BE2C (cell line): Measurements from ENCODE around the gene RIMS4.

Experiments used
- DNase-seq: peaks from one replicate; pipeline ENCODE4 v3.0.0-alpha.2; 2020
- H3K27me3 ChIP-seq: fragments of 250-450 bp; sonication (Bioruptor Pico); 2 replicates; pipeline ENCODE4 v1.5.1; 2020; ENCODE audit warnings: mild to moderate bottlenecking
- H3K36me3 ChIP-seq: fragments of 250-450 bp; sonication (Bioruptor Pico); 2 replicates; pipeline ENCODE4 v1.5.1; 2020; ENCODE audit warnings: mild to moderate bottlenecking
- H3K4me1 ChIP-seq: fragments of 250-450 bp; sonication (Bioruptor Pico); 2 replicates; pipeline ENCODE4 v1.5.1; 2020
- H3K4me3 ChIP-seq: 2 replicates; pipeline ENCODE4 v1.5.1; 2011; ENCODE audit warnings: low read depth, low read length
- H3K9me3 ChIP-seq: fragments of 250-450 bp; sonication (Bioruptor Pico); 2 replicates; pipeline ENCODE4 v1.5.1; 2020
- TF ChIP-seq, protein P1 (sequence below): IDR thresholded peaks from 2 replicates; pipeline ENCODE4 v1.5.1; 2012; ENCODE audit warnings: mild to moderate bottlenecking, low read depth, low read length

Gene RIMS4

DNA sequence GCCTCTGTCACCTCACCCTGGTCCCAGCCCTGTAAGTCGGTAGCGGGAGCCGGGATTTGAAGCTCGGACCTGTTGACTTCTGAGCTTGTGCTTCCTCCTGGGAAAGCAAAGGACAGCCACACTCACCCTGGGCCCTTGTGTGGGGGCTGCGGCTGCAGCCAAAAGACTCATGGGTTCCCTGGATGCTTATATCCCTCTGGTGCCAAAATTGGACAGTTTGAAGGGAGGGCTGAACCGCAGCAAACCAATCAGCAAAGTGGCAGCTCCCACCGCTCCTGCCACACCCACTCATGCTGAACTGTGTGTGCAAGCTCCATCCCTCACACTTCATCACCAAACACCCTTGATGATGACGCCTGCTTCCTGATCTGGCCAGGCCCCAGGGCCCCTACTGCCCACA, 99.1 kb downstream of the RIMS4 start:
- TF ChIP-seq, protein P1, sequence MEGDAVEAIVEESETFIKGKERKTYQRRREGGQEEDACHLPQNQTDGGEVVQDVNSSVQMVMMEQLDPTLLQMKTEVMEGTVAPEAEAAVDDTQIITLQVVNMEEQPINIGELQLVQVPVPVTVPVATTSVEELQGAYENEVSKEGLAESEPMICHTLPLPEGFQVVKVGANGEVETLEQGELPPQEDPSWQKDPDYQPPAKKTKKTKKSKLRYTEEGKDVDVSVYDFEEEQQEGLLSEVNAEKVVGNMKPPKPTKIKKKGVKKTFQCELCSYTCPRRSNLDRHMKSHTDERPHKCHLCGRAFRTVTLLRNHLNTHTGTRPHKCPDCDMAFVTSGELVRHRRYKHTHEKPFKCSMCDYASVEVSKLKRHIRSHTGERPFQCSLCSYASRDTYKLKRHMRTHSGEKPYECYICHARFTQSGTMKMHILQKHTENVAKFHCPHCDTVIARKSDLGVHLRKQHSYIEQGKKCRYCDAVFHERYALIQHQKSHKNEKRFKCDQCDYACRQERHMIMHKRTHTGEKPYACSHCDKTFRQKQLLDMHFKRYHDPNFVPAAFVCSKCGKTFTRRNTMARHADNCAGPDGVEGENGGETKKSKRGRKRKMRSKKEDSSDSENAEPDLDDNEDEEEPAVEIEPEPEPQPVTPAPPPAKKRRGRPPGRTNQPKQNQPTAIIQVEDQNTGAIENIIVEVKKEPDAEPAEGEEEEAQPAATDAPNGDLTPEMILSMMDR = no peak
- Histone ChIP-seq H3K4me1 (no peaks in the 10 kb centered on the region), H3K27me3 (no peaks in the 10 kb centered on the region), H3K4me3 (no peak overlapping the region), H3K9me3 (no peaks in the 10 kb centered on the region), H3K36me3 (no peaks in the 10 kb centered on the region)
- DNase-seq = no peak

- no peaks in the 10 kb centered on the region for H3K36me3 ChIP-seq
- no peak for DNase-seq
- H3K9me3 ChIP-seq = no peaks in the 10 kb centered on the region
- no peaks in the 10 kb centered on the region for H3K4me1 ChIP-seq
- H3K4me3 ChIP-seq = no peak overlapping the region
- TF ChIP-seq, protein P1 = no peak
- H3K27me3 ChIP-seq = no peaks in the 10 kb centered on the region
Measured at GRCh38 chr20:44709797-44710196, 100.5 kb downstream of the RIMS4 start.

- H3K4me1 ChIP-seq = no peaks in the 10 kb centered on the region
- H3K9me3 ChIP-seq = no peaks in the 10 kb centered on the region
- DNase-seq = no peak
- TF ChIP-seq, protein P1 = no peak
- no peak overlapping the region for H3K4me3 ChIP-seq
- no peaks in the 10 kb centered on the region for H3K36me3 ChIP-seq
- H3K27me3 ChIP-seq = no peaks in the 10 kb centered on the region
Measured at GRCh38 chr20:44709380-44709779, 101.0 kb downstream of the RIMS4 start.

DNA sequence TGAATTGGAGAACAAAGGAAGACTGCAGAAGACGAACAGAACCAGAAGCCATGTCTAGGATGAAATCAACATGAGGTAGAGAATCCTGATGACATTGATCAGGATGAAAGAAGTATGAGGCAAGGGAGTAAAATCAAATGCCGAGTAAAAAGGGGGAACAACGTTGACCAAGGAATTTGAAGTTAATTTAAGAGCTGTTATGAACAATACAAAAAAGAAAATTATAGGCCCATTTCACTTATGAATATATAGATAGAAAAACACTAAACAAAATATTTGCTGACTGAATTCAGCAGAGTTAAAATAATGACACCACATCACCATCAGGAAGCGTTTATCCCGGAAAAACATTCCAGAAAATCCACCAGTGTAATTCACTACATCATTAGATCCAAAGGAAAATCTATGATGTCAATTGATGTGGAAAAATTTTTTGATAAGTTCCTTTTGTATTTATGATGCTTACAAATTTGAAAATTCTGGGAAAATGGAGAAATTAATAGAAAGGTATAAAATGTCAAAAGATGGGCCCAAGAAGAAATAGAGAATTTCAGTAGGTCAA, 103.2 kb downstream of the RIMS4 start:
- no peaks in the 10 kb centered on the region for H3K36me3 ChIP-seq
- H3K4me1 ChIP-seq = no peaks in the 10 kb centered on the region; the same call in 1 of the 2 replicates
- no peaks in the 10 kb centered on the region for H3K9me3 ChIP-seq
- DNase-seq = no peak
- H3K4me3 ChIP-seq = no peak overlapping the region
- no peaks in the 10 kb centered on the region for H3K27me3 ChIP-seq
- TF ChIP-seq, protein P1 = no peak

- DNase-seq = no peak
- H3K27me3 ChIP-seq = no peaks in the 10 kb centered on the region
- TF ChIP-seq, protein P1 = no peak
- no peaks in the 10 kb centered on the region for H3K36me3 ChIP-seq
- H3K9me3 ChIP-seq = no peaks in the 10 kb centered on the region
- no peaks in the 10 kb centered on the region; the same call in 1 of the 2 replicates for H3K4me1 ChIP-seq
- no peak overlapping the region for H3K4me3 ChIP-seq
Measured at GRCh38 chr20:44706301-44707017, 103.9 kb downstream of the RIMS4 start.

DNA sequence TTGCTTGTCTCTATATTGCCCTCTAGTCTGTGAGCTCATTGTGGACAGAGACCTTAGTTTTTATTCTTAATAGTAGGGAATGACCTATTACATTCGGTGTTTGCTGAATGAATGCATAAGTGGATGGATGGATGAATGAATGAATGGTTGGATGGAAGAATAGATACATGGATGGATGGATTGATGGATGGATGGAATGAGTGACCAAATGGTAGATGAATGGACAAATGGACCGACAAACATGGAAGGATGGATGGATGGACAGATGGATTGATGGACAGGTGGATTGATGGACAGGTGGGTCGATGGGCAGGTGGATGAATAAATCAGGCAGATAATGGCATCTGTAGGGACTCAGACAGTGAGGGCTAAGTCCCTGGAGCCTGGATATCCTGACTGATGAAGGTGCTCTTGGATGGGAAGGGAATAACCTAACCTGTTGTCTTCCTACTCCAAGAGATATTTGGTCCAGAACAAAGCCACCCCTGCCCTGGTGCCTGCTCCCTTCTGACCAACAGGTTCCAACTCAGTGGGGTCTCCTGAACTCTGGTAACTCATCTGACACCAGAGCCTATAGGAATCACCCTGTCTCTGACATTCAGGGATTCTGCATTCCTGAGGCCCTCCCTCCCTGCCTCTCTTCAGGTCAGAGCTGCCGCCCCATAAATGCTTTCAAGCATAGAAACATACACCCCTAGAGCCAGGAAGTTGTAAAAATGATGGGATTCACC, 104.8 kb downstream of the RIMS4 start:
- no peak for DNase-seq
- Histone ChIP-seq H3K4me1 (no peaks in the 10 kb centered on the region; the same call in 1 of the 2 replicates), H3K36me3 (no peaks in the 10 kb centered on the region), H3K27me3 (no peaks in the 10 kb centered on the region), H3K9me3 (no peaks in the 10 kb centered on the region), H3K4me3 (no peak overlapping the region)
- TF ChIP-seq, protein P1 = no peak
